ENCODE data around the gene DDX23.
"Not testable (repeated sequence)": the region's sequence is repeated elsewhere in the genome, so short reads cannot be mapped to it uniquely, and the experiment has no call there.

DDX23 gene

DNA sequence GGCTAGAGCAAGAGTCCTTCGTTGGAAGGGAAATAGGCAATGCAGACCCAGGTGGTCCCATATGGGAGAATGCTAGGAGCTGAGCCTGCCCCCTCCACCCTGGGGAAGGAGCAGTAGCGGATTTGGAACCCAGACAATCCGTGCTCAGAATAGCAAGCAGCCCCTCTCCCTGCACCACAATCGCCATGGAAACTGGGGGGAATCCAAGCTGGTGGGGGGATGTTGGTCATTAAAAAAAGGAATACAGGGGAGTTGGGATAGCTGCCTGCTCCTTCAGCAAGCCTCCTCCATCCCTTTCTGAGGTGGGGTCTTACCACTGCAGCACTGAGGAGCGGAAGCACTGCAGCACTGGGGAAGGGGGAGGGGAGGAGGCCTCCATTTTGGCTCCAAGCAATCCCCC, 10.8 kb upstream of the DDX23 start:
- DNase-seq (ENCODE audit: low read depth), result no peak

DNA sequence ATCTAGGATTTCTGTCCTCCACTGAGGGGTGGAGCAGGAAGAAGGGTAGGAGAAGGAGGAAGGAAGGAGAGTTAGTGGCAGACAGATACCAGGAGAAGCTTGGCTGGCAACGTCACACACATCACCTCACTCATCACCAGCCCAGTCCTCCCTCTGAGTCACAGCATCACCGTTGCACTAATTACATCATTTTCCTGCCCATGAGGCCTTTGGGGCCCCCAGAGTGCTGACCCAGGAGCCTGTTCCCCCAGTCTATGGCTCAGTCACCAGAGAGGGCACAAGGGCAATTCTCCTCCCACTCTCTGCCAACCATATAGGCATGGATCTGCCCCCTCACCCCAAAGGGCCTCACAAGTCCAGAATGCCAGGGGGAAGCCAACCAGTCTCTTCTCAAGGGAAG, 9.1 kb upstream of the DDX23 start:
- DNase-seq (ENCODE audit: low read depth), result no peak

DNA sequence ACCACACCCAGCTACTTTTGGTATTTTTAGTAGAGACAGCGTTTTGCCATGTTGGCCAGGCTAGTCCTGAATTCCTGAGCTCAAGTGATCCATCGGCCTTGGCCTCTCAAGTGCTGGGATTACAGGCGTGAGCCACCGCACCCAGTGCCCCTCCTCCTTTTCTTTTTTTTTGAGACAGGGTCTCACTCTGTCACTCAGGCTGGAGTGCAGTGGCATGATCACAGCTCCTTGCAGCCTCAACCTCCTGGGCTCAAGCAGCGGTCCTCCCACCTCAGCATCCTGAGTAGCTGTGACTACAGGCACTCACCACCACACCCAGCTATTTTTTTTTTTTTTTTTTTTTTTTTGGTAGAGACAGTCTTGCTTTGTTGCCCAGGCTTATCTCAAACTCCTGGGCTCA, 8.3 kb upstream of the DDX23 start:
- not testable (repeated sequence) for DNase-seq (ENCODE audit: low read depth)

DNA sequence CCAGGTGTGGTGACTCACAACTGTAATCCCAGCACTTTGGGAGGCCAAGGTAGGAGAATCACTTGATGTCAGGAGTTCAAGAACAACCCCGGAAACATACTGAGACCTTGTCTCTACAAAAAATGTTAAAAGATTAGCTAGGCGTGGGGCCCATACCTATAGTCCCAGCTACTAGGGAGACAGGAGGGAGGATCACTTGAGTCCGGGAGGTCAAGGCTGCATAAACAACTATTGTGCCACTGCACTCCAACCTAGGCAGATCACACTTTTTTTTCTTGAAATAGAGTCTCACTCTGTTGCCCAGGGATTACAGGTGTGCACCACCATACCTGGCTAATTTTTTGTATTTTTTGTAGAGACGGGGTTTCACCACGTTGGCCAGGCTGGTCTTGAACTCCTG, 7.6 kb upstream of the DDX23 start:
- no peak for DNase-seq (ENCODE audit: low read depth)

DNA sequence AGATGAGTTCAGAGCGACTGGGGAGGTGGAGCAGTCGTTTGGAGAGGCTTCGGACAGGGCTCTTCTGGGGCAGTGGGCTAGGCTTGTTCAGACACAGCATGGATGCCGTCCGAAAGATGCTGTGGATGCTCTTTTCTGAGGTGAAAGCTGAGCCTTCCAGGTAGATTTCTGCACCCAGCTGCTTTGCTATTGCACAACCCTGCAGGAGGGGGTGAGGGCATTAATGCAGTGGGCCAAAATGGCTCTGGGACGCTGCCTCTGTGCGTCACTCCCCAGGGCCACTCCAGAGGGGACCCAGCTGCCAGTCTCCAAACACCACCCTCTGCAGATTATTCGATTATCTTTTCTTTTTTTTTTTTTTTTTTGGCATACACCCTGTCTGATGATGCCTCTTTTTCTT, 6.1 kb upstream of the DDX23 start:
- DNase-seq (ENCODE audit: low read depth), result no peak

DNA sequence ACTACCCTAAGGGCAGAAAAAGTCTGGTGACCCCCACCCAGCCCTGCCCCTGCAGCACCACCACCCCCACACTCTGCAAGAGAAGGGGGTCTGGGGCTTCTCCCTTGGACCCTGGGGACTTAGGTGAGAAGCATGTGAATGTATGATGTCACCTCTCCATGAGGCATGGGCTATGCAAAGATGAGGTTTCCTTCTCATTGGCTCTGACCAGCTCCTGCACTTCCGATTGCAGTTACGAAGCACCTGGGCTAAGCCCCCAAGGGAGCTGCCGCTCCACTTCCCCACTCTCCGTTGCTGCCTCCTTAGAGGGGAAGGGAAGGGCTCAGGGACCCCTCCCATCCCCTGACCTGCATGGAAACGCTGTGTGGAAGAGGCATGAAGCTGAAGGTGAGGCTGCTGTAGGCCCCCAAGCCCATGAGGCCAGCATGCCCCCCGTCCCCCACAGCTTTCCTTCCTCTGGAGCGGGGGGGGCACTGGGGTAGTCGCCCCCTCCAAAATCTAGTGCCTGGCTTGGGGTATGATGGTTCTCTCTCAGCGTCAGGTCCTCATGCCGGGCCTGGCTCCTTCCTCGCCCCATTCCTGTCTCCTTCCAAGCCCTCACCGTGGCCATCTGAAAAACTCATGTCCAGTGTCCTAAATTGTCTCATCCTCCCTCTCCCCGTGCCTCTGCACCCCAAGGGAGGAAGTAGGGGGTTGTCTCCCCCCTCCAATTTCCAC, 5.5 kb upstream of the DDX23 start:
- DNase-seq (ENCODE audit: low read depth), result no peak

DNA sequence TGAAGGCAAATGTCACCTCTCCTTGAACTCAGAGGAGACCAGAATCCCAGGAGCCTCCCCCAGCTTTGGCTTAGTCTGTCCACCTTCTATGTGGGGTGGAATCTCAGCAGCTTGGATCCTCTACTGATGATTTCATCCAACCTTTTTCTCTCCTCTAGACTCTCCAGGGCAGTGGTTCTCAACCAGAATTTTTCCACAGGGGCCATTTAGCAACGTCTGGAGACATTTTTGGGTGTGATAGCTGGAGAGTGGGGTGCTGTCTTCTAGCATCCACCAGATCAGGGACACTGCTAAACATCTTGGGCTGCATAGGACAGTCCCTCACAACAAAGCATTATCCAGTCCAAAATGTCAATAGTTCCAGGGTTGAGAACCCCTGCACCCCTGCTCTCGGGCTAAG, 4.4 kb upstream of the DDX23 start:
- no peak for DNase-seq (ENCODE audit: low read depth)

DNA sequence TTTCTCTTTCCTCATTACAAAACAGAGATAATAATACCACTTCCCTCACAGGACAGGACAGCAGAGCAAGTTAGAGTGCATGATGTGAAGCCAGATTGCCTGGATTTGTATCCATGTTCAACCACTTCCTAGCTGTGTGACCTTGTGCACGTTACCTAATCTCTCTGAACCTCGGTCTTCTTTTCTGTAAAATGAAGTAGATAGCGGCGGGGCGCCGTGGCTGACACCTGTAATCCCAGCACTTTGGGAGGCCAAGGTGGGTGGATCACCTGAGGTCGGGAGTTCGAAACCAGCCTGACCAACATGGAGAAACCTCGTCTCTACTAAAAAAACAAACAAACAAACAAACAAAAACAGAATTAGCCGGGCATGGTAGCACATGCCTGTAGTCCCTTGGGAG, 3.0 kb upstream of the DDX23 start:
- DNase-seq (ENCODE audit: low read depth), result not testable (repeated sequence)

DNA sequence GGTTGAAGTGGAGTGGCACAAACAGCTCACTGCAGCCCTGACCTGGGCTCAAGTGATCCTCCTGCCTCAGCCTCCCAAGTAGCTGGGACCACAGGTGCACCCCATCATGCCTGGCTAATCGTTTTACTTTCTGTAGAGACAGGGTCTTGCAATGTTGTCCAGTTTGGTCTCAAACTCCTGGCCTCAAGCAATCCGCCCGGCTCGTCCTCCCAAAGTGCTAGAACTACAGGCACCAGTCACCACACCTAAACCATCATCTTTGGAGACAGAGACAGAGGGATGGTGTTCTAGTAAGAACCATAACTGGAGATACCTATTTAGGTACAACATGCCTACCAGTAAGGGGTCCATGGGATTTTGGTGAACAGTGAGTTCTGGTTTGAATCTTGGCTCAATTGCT, 2.5 kb upstream of the DDX23 start:
- no peak for DNase-seq (ENCODE audit: low read depth)

DNA sequence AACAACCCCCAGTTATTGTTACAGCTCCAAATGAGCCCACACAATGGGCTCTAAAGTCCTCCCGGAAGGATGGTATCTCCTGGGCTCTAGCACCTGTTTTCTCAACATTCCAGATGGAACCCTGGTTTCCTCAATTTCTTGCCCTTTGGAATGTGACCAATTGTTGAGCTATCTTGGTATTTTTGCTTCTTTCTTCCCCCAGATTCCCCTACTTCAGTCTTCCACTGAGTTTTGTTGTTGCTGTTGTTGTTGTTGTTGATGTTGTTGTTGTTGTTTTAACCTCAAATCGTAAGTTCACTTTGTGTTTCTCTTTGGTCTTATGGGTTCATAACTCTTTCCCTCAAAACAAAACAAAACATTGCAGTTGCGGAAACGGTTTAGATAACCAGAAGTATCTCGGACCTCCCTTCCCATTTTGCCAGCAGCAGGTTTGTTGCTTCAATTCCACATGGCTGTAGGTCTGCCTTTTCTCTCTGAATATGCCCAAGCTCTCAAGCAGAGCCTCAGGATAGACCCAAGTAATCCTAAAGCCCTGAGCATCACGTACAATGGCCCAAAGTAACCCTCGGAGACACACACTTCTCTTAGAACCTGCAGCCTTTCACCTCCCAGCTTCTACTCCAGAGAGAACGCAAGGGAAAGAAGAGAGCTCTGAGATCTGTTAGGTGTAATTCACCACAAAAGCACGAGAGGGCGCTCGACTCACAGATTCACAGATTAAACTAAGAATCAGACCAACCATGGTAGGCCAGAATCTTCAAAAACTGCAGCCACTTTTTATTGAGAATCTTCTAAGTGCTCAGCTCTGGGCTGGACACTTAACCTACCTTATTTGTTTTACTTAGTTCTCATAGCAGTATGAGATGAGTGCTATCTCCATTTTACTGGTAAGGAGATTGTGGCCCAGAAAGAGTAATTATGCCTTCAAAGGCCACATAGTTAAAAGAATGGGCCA, 1.0 kb upstream of the DDX23 start:
- DNase-seq (ENCODE audit: low read depth), result peak; percentile 86

DNA sequence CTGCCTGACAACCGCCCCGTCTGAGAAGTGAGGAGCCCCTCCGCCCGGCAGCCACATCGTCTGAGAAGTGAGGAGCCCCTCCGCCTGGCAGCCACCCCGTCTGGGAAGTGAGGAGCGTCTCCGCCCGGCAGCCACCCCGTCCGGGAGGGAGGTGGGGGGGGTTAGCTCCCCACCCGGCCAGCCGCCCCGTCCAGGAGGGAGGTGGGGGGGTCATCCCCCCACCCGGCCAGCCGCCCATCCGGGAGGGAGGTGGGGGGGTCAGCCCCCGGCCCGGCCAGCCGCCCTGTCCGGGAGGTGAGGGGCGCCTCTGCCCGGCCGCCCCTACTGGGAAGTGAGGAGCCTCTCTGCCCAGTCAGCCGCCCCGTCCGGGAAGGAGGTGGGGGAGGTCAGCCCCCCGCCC, 9.9 kb downstream of the DDX23 start:
- not testable (repeated sequence) for DNase-seq (ENCODE audit: low read depth)

DNA sequence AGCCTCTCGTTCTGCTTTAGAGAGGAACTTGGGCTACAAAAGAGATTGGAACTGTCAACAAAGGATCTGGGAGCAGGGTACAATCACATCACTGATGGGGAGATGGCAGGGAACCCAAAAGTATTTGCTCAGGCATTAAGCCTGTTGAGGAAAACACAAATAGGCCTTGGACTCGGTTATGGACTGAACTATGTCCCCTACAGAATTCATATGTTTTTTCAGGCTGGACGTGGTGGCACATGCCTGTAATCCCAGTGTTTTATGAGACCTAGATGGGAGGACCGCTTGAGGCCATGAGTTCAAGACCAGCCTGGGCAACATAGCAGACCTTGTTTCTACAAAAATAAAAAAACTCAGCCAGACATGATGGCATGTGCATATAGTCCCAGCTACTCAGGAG, 13.9 kb downstream of the DDX23 start:
- no peak for DNase-seq (ENCODE audit: low read depth)

DNA sequence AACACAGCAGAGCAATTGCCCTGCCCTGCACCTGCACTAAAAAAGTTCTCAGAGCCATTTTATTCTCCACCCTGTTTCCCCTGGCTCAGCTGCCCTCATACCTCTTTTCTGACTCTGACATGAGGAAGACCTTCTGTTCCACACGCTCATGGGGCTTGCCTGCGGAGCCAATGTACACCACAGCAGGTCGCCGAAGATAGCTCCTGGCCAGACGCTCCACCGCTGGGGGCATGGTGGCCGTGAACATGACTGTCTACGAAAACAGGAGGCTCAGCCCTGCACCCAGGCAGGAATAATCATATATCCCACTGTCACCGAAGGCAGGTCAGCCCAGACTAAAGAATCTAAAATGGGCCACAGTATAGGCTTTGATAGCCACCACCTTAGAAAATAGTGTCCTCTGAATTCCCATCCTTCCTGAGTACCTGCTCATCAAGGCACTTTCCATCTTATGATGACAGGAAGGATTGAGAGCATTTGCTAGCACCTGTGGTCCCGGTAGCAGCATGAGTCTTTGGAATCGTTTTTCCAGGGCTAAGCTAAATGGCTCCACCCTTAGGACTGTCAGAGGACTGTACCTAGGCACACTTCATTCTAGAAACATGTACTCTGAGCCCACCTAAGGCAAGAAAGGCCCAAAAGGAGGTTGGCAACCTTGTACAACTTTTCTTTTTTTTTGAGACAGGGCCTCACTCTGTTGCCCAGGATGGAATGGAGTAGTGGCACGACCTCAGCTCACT, 19.5 kb downstream of the DDX23 start:
- no peak for DNase-seq (ENCODE audit: low read depth)

DNA sequence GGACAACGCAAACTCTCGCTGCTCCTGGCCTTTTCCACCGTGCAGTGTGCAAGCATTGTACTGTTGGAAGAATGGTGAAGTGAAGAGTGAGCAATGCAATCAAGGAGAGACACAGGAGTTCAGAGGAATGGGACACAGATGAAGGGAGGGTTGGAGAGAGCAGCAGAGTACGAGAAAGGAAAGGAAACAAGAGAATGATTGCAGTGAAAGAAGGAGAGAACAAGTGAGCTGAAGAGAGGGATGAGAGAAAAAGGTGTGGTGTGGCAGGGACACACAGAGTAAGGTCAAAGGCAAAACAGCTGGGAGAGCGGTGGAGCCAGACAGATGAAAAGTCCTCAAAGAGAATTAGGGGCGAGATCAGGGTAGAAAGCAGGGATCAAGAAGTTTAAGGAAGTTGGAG, 20.7 kb downstream of the DDX23 start:
- DNase-seq (ENCODE audit: low read depth), result no peak

DNA sequence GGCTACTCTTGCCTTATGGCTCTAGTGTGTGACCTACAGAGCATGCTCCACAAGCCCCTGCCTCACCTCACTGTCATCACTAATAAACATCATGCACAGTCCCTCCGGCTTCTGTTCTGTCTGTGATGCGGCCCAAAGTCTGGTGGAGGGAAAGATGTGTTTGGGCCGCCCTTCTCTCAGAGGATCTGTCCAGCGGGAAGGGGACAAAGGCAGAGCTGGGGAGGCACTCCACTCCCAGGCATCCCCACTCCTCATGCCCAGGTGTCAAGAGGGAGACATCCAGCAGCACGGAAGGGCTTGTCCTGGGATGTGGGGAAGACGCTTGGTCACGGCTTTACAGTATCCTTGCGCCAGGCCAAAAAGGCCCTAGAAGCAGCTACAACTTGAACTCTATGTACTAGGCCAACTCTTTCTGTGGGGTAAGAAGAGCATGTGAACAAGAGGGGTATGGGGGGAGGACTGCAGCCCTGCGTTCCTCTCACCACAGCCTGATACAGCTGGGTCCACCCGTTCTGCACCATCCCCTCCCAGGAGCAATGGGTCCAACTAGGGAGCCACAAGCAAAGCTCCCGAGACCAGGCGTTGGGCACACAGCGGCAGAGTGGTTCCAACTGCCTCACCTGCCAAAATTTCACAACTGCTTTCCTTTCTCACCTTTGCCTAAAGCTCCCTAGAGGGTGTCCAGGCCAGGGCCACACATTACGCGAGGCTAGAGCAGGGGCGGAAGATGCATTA, 23.0 kb downstream of the DDX23 start:
- no peak for DNase-seq (ENCODE audit: low read depth)

DNA sequence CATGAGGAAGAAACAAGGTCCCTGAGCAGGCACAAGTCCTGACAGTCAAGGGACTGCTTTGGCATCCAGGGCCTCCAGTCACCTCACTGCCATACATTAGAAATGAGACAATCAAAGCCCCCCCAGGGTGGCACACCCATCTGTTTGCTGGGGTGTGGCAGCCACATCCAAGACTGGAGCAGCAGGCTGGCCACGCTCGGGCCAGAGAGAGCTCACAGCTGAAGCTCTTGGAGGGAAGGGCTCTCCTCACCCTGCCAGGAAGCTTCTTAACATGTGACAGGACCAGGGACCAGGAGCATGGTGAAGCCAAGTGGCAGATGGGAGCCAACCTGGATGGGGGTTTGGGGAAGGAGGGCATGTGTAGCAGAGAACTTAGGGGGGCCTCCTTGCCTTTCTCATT, 23.7 kb downstream of the DDX23 start:
- DNase-seq (ENCODE audit: low read depth), result no peak

DNA sequence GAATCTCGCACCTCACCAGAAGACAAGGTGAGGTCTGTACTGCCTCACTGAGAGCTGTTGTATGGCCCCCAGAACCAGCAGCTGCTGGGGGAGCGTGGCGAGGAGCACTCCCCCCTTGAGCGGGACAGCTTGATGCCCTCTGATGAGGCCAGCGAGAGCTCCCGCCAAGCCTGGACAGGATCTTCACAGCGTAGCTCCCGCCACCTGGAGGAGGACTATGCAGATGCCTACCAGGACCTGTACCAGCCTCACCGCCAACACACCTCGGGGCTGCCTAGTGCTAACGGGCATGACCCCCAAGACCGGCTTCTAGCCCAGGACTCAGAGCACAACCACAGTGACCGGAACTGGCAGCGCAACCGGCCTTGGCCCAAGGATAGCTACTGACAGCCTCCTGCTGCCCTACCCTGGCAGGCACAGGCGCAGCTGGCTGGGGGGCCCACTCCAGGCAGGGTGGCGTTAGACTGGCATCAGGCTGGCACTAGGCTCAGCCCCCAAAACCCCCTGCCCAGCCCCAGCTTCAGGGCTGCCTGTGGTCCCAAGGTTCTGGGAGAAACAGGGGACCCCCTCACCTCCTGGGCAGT, 24.4 kb downstream of the DDX23 start:
- no peak for DNase-seq (ENCODE audit: low read depth)

DNA sequence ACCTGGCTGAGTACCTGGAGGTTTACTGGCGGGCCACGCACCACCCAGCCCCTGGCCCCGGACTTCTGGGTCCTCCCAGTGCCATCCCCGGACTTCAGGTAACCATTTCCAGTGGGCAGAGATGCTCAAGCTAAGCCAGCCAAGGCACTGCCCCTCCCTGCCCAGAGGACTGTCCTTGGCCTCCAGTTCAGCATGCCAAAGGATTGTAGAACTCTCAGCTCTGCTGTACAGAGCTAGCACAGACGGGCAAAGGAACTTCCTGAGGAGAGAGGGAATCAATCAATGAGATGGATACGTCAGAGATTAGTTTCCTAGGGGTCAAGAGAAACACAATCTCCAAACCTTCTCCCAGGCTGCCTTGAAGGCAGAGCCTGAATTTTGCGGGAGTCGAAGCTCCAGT, 24.9 kb downstream of the DDX23 start:
- no peak for DNase-seq (ENCODE audit: low read depth)

DNA sequence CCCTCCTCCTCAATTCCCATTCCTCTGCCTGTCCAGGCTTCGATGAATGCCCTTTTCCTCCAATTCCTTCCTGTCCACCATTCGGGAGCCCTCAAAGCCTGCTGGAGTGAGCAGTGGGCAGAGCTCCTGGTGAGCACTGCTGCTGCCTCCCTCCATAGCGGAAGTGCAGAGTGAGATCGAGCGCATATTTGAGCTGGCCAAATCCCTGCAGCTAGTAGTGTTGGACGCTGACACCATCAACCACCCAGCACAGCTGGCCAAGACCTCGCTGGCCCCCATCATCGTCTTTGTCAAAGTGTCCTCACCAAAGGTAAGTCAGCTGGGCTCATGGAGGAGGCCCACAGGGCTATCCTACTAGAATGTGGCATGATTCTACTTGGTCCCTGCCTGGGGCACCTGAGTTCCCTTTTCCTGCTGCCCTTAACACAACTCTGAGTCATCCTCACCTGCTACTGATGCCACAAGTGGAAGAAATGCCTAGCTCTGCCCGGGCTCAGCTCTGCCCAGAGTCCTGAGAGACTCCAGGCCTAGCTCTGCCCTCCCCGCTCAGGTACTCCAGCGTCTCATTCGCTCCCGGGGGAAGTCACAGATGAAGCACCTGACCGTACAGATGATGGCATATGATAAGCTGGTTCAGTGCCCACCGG, 25.6 kb downstream of the DDX23 start:
- DNase-seq (ENCODE audit: low read depth), result no peak

DNA sequence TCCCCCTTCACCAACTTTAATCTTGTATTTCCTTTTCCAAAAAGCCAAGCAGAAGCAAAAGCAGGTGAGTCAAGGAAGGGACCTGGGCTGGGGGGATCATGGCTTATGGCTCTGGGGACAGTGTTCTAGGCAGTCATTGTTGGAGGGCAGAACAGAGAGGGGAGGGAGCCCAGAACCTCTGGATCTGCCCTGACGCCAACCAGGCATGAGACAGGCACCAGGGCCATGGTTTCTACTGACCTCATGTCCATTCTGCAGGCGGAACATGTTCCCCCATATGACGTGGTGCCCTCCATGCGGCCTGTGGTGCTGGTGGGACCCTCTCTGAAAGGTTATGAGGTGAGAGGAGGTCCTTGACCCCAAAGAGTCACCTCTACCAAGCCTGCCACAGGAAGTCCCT, 27.1 kb downstream of the DDX23 start:
- no peak for DNase-seq (ENCODE audit: low read depth)

DNA sequence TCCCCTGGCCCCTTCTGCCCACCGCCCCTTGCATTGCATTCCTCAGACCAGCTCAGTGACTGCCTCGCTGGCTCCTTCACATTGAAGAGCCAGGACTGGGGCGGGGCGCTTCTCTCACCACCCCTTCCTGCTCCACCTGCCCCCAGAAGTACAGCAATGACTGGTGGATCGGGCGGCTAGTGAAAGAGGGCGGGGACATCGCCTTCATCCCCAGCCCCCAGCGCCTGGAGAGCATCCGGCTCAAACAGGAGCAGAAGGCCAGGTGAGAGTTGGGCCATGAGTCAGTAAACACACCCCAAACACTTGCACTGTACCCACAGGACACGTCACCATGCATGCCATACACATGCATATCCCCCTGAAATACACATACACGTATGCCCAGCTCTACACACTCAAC, 27.9 kb downstream of the DDX23 start:
- DNase-seq (ENCODE audit: low read depth), result no peak

Measured in iris pigment epithelial cell (primary cell).